ENCODE measurements around the gene TSC22D4.
"Not testable (repeated sequence)": the region's sequence is repeated elsewhere in the genome, so short reads cannot be mapped to it uniquely, and the experiment has no call there.

TSC22D4 gene

DNA sequence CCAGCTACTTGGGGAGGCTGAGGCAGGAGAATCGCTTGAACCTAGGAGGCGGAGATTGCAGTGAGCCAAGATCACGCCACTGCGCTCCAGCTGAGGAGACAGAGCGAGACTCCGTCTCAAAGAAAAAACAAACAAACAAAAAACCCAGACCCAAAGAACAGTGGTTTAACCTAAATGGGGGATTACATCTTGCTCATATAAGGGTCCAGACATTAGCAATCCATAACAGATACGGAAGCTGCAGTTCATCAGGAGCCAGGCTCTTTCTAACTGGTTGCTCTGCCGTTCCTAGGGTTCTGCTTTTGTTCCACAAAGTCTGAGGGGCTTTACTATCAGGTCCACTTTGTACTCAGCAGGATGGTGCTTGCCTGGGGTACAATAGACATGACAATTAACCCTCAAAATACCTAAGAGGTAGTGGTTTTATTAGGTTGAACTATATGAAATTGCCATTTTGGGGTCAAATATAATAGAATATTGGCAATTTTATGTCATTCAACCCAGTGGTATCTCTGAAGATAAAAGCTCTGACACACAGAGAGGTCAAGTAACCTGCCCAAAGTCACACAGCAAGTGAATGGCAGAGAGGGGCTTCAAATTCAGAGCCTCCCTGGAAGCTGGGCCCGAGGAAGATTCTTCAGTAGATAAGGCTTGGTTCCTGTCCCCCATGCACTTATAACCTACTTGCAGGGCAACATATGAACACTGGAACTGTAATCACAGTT is 26.0 kb upstream of the TSC22D4 start:
- H3K36me3 Mint-ChIP-seq = no peaks in the 10 kb centered on the region
- H3K27ac Mint-ChIP-seq = no peak overlapping the region
- no peaks in the 10 kb centered on the region for H3K4me1 Mint-ChIP-seq
- no peak overlapping the region for H3K4me3 Mint-ChIP-seq
- H3K9me3 Mint-ChIP-seq = no peaks in the 10 kb centered on the region
- H3K27me3 Mint-ChIP-seq = no peaks in the 10 kb centered on the region

DNA sequence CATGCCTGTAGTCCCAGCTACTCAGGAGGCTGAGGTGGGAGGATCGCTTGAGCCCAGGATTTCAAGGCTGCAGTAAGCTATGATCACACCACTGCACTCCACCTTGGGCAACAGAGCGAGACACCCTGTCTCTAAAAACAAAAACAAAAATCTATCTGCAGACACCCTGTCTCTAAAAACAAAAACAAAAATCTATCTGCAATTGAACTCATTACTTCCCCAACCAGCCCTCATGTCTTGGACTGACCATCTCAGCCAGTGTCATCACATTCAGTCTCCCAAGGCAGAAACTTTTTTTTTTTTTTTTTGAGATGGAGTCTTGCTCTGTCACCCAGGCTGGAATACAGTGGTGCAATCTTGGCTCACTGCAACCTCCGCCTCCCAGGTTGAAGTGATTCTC is 25.0 kb upstream of the TSC22D4 start:
- not testable (repeated sequence) for H3K4me3 Mint-ChIP-seq, H3K27me3 Mint-ChIP-seq, H3K9me3 Mint-ChIP-seq, H3K36me3 Mint-ChIP-seq, H3K27ac Mint-ChIP-seq, H3K4me1 Mint-ChIP-seq

DNA sequence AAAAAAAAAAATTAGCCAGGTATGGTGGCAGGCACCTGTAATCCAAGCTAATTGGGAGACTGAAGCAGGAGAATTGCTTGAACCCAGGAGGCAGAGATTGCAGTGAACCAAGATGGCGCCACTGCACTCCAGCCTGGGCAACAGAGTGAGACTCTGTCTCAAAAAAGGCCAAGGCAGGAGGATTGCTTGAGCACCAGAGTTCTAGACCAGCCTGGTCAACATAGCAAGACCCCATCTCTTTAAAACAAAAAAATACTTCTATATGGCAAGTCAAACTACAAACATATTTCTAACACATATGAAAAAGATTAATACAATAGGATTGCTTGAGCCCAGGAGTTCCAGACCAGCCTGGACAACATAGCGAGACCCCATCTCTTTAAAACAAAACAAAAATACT is 21.7 kb upstream of the TSC22D4 start:
- H3K27ac Mint-ChIP-seq, H3K27me3 Mint-ChIP-seq, H3K36me3 Mint-ChIP-seq, H3K9me3 Mint-ChIP-seq, H3K4me1 Mint-ChIP-seq, H3K4me3 Mint-ChIP-seq: not testable (repeated sequence)

DNA sequence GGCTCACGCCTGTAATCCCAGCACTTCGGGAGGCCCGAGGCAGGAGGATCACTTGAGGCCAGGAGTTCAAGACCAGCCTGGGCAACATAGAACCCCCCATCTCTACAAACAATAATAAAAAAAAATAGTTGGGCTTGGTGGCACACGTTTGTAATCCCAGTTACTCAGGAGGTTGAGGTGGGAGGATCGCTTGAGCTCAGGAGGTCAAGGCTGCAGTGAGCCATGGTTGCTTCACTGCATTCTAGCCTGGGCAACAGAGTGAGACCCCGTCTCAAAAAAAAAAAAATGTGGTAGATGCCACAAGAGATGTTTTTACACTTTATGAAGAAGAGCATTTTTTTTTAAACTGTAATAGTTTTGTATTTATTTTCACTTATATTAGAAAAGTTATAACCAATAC is 17.5 kb upstream of the TSC22D4 start:
- Mint-ChIP-seq H3K4me1 (peaks cover 17% of the 10 kb centered on the region), H3K27me3 (no peaks in the 10 kb centered on the region), H3K27ac (peak overlapping the region; percentile 1), H3K4me3 (no peak overlapping the region), H3K9me3 (no peaks in the 10 kb centered on the region), H3K36me3 (no peaks in the 10 kb centered on the region)

DNA sequence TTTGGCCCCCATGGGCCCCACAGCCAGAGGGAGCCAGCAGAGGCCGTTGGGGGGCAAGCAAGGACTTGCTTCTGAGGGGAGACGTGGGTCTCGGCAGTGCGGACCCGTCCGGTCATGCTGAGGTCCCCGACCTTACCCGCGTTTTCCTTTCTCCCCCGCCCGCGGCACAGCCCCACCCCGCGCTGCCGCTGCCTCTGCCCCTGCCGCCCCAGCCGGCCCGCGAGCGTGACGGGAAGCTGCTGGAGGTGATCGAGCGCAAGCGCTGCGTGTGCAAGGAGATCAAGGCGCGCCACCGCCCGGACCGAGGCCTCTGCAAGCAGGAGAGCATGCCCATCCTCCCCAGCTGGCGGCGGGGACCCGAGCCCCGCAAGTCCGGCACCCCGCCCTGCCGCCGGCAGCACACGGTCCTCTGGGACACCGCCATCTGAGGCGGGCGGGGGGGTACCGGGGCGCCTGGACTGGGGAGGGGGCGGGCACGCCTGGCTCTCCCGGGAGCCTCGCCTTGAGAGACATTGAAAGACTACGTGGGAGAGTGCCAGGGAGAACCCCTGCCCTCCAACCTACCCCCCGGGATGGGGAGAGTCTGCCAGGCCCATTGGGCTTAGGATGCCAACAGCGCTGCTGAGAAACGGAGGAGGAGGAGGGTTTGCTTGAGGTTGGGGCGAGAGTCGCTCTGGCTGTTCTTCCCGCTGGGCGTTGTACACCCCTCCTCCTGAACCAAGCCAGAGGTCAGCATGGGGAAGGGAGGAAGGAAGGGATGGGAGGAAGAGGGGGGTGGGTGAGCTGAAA is 14.7 kb upstream of the TSC22D4 start:
- Mint-ChIP-seq H3K36me3 (no peaks in the 10 kb centered on the region), H3K4me1 (peaks cover 17% of the 10 kb centered on the region), H3K9me3 (no peaks in the 10 kb centered on the region), H3K4me3 (peak overlapping the region; percentile 83), H3K27ac (no peak overlapping the region), H3K27me3 (no peaks in the 10 kb centered on the region)

DNA sequence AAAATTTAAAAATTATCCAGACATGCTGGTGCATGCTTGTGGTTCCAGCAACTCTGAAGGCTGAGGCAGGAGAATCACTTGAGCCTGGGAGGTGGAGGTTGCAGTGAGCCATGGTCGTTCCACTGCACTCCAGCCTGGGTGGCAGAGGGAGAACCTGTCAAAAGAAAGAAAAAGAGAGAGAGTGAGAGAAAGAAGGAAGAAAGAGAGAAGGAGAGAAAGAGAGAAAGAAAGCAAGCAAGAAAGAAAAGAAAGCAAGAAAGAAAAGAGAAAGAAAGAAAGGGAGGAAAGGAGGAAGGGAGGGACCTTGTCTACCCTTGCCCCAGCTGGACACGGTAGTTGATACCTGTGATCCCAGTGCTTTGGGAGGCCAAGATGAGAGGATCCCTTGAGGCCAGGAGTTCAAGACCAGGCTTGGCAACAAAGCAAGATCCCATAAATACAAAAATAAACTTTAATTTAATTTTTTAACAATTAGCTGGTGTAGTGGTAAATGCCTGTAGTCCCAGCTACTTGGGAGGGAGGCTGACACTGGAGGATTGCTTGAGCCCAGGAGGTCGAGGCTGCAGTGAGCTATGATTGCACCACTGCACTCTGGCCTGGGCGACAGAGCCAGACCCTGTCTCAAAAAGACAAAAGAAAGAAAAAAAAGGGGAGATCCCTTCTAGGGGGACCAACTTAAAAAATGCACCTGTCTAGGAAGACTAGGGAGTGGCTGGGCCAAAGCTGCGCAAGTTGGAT is 13.9 kb upstream of the TSC22D4 start:
- H3K36me3 Mint-ChIP-seq = no peaks in the 10 kb centered on the region
- peak overlapping the region; percentile 83 for H3K4me3 Mint-ChIP-seq
- H3K4me1 Mint-ChIP-seq = peaks cover 17% of the 10 kb centered on the region
- H3K27ac Mint-ChIP-seq = peak overlapping the region; percentile 81
- no peaks in the 10 kb centered on the region for H3K9me3 Mint-ChIP-seq
- no peaks in the 10 kb centered on the region for H3K27me3 Mint-ChIP-seq

DNA sequence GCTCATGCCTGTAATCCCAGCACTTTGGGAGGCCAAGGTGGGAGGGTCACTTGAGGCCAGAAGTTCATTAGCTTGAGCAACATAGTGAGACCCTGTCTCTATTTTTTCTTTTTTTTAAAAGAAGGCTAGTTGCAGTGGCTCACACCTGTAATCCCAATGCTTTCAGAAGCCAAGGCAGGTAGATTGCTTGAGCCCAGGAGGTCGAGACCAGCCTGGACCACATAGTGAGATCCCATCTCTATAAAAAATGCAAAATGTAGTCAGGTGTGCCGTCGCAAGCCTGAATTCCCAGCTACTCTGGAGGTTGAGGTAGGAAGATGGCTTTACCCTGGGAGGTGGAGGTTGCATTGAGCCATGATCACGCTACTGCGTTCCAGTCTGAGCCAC is 12.2 kb upstream of the TSC22D4 start:
- Mint-ChIP-seq H3K27ac (no peak overlapping the region), H3K36me3 (no peaks in the 10 kb centered on the region), H3K4me3 (no peak overlapping the region), H3K4me1 (peaks cover 17% of the 10 kb centered on the region), H3K27me3 (no peaks in the 10 kb centered on the region), H3K9me3 (no peaks in the 10 kb centered on the region)

DNA sequence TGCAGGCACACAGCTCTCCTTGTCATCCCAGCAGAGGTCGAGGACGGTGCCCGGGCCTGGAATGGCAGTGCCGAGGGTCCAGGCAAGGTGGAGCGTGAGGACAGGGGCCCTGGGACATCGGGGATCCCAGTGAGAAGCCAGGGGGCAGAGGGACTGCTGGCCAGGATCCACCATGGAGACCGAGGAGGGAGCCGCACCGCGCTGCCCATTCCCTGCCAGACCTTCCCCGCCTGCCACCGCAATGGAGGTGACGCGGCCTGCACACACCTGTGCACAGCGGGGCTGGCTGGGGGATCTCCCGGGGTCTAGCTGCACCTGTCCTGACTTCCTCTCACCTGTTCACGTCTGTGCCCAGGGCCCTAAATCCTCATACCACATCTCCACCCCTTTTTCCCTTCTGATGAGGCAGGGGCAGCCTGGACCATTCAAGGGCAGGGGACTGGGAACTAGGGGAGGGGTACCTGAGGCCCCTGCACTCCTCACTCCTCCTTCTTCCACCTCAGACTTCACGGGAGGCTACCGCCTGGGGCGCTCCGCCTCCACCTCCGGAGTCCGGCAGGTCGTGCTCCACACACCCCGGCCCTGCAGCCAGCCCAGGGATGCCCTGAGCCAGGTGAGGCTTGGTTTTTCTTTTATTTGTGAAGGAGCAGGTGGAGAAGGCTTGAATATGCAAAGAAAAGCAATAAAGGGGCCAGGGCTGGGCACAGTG is 11.6 kb upstream of the TSC22D4 start:
- Mint-ChIP-seq H3K9me3 (no peaks in the 10 kb centered on the region), H3K4me3 (no peak overlapping the region), H3K27me3 (no peaks in the 10 kb centered on the region), H3K27ac (no peak overlapping the region), H3K36me3 (no peaks in the 10 kb centered on the region), H3K4me1 (peaks cover 17% of the 10 kb centered on the region)

DNA sequence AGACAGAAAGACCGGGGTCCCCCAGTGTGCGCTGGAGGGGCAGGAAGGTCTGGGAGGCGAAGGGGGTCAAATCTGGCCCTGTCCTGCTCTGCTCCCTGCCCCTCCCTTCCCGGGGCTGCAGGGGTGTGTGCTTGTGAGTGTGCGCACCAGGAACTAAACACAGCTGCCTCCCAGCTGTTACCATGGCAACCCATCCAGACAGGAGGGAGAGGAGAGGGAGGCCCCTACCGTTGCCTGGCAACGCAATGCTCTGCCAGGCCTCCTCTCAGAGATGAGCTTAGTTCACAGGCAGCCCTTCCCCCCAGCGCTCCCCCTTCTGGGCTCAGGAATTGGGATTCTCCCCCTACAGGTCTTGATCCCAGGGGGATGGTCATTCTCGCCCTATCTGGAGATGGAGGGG is 10.8 kb upstream of the TSC22D4 start:
- Mint-ChIP-seq H3K9me3 (no peaks in the 10 kb centered on the region), H3K4me3 (no peak overlapping the region), H3K27ac (no peak overlapping the region), H3K4me1 (peaks cover 18% of the 10 kb centered on the region), H3K27me3 (no peaks in the 10 kb centered on the region), H3K36me3 (no peaks in the 10 kb centered on the region)

DNA sequence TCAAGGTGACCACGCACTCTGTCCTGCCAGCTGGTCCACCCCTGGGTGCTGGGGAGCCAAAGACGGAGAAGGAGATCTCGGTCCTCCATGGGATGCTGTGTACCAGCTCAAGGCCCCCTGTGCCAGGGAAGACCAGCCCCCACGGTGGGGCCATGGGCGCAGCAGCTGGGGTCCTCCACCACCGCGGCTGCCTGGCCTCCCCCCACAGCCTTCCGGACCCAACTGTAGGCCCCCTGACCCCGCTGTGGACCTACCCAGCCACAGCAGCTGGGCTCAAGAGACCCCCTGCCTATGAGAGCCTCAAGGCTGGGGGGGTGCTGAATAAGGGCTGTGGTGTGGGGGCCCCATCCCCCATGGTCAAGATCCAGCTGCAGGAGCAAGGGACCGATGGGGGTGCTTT is 10.1 kb upstream of the TSC22D4 start:
- Mint-ChIP-seq H3K4me1 (peaks cover 18% of the 10 kb centered on the region), H3K9me3 (no peaks in the 10 kb centered on the region), H3K27me3 (no peaks in the 10 kb centered on the region), H3K27ac (no peak overlapping the region), H3K4me3 (no peak overlapping the region), H3K36me3 (no peaks in the 10 kb centered on the region)

DNA sequence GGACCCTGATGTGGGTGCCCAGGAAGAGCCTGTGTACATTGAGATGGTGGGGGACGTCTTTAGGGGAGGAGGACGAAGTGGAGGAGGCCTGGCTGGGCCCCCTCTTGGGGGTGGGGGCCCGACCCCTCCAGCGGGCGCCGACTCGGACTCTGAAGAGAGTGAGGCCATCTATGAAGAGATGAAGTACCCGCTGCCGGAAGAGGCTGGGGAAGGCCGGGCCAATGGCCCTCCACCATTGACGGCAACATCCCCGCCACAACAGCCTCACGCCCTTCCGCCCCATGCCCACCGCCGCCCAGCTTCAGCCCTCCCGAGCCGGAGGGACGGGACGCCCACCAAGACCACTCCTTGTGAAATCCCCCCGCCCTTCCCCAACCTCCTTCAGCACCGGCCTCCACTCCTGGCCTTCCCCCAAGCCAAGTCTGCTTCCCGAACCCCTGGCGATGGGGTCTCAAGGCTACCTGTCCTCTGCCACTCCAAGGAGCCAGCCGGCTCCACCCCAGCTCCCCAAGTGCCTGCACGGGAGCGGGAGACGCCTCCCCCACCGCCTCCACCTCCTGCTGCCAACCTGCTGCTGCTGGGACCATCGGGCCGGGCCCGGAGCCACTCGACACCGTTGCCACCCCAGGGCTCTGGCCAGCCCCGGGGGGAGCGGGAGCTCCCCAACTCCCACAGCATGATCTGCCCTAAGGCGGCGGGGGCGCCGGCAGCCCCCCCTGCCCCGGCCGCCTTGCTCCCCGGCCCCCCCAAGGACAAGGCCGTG is 9.5 kb upstream of the TSC22D4 start:
- Mint-ChIP-seq H3K4me1 (peaks cover 15% of the 10 kb centered on the region), H3K4me3 (no peak overlapping the region)

DNA sequence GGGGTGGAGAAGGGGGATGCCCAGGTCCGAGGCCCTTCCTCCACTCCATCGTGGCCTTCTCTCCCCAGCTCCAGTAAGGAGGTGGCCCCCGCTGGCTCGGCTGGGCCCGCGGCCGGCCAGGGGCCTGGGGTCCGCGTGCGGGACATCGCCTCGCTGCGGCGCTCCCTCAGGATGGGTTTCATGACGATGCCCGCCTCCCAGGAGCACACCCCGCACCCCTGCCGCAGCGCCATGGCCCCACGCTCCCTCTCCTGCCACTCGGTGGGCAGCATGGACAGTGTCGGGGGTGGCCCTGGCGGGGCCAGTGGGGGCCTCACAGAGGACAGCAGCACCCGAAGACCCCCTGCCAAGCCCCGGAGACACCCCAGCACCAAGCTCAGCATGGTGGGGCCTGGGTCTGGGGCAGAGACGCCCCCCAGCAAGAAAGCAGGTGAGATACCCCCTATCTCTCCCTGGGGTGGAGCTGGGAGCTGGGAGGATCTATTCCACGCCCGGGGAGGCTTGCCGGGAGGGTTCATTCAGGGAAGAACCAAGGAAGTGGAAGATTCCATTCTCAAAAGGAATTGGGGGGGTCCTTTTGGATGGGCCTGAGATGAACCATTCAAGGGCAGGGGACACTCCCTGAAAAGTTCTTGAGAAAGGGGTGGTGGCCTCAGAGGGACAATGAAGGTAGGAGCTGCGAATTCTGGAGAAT is 7.9 kb upstream of the TSC22D4 start:
- H3K27ac Mint-ChIP-seq = no peak overlapping the region
- H3K36me3 Mint-ChIP-seq = no peaks in the 10 kb centered on the region
- H3K4me3 Mint-ChIP-seq = no peak overlapping the region
- no peaks in the 10 kb centered on the region for H3K9me3 Mint-ChIP-seq
- H3K4me1 Mint-ChIP-seq = peaks cover 10% of the 10 kb centered on the region
- H3K27me3 Mint-ChIP-seq = no peaks in the 10 kb centered on the region

More for the DNA sequence above, 9.5 kb upstream of the TSC22D4 start:
- H3K27ac Mint-ChIP-seq = no peak overlapping the region
- H3K27me3 Mint-ChIP-seq = no peaks in the 10 kb centered on the region
- H3K9me3 Mint-ChIP-seq = no peaks in the 10 kb centered on the region
- no peaks in the 10 kb centered on the region for H3K36me3 Mint-ChIP-seq

DNA sequence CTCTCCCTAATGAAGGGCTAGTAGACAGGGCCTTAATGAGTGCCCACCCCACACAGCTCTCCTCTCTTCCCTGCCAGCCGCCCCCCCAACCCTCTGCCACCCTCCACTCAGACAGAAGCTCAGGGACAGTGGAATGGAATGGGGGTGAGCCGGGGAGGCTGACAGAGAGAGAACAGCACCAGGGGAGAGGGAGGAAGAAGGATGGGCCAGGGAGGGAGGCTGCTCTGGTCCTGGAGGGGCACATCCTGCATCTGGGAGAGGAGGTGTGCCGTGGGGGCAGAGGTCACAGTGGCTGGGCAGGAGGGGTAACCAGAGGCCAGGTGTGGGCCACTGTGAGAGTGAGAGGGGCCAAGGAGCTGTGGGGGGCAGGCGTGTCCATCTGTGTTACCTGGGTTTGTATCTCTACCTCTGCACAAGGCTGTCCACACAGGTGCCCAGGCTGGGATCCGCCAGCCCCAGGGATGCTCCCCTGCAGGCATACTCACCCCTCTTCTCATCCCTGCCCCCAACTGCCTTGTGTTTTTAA is 7.2 kb upstream of the TSC22D4 start:
- no peak overlapping the region for H3K4me3 Mint-ChIP-seq
- no peak overlapping the region for H3K27ac Mint-ChIP-seq
- peaks cover 10% of the 10 kb centered on the region for H3K4me1 Mint-ChIP-seq
- no peaks in the 10 kb centered on the region for H3K36me3 Mint-ChIP-seq
- H3K9me3 Mint-ChIP-seq = no peaks in the 10 kb centered on the region
- no peaks in the 10 kb centered on the region for H3K27me3 Mint-ChIP-seq

DNA sequence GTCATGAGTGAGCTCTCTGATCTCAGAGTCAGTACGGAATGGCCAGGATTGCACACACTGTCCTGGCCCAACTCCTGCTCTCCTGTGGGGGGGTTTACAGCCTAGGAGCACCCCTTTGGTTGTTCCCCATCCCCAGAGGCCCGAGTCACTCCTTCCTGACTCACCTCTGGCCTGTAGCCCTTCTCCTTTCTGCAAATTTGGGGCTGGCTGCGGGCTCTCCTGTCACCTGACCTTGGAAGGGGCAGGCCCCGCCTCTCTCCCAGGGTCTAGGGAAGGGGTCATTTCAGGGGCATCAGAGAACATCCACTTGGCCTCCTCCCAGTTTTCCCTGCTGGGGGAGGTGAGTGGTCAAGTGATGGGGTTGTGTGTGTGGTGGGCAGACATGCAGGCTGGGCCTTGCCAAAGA is 6.5 kb upstream of the TSC22D4 start:
- Mint-ChIP-seq H3K4me3 (peak overlapping the region; percentile 36), H3K4me1 (peaks cover 10% of the 10 kb centered on the region), H3K27ac (no peak overlapping the region), H3K27me3 (no peaks in the 10 kb centered on the region), H3K36me3 (no peaks in the 10 kb centered on the region), H3K9me3 (no peaks in the 10 kb centered on the region)

Measured in activated naive CD4-positive, alpha-beta T cell treated with anti-CD3 and anti-CD28 coated beads, Interleukin-2, amount 50 U/mL, for 24 hours (primary cell).